NCI-H82 (cell line): Measurements from ENCODE around the gene PAXIP1.

ENCODE experiments used
- DNase-seq: peaks from one replicate; lab custom pipeline; 2025; lab: John Stamatoyannopoulos, UW

PAXIP1 gene

GRCh38 chr7:154996756-154997155, 6.2 kb downstream of the PAXIP1 start:
- DNase-seq, result no peak

DNA sequence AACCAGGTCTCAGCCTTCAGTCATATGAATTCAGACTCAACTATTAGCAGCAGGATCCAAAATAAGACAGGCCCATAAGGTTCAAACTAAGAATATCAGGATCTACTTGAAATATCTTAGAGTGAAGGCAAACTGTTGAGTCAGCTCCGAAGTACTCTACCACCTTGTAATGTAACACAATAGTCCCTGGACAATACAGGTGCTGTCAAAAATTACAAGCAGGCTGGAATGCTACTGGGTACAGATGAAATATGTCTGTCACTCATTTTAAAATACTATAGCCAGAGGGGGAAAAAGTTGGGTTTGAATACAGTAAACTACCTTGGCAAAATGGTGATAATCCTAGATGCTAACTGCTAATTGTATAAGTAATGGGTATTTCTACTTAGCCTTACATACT, 6.8 kb downstream of the PAXIP1 start:
- DNase-seq, result no peak

- DNase-seq, result no peak
These were observed 7.9 kb downstream of the PAXIP1 start for GRCh38 chr7:154994996-154995395.

- no peak for DNase-seq
These were observed 11.9 kb downstream of the PAXIP1 start for GRCh38 chr7:154990964-154991540.

DNA sequence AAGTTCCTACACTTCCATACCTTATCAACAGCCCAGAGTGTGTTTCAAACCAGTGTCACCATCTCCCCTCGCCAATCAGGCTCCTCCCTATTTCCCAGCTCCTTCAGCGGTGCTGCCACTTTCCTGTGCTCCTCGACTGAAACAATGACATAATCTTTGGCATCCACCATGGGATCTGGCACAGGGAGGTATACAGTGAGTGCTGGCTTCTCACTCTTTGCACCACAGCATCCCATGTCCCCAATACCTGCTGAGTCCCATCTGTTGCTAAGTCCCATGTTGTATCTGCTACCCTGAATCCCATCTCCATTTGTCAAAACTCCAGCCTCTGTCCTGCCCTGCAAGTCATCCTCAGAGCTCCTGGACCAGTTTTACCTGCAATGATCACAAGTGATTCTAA, 15.4 kb downstream of the PAXIP1 start:
- no peak for DNase-seq

- no peak for DNase-seq
These were observed 16.6 kb downstream of the PAXIP1 start for GRCh38 chr7:154986200-154986945.

- no peak for DNase-seq
These were observed 17.7 kb downstream of the PAXIP1 start for GRCh38 chr7:154985230-154985629.

GRCh38 chr7:154984601-154985188, 18.2 kb downstream of the PAXIP1 start:
- DNase-seq, result no peak

DNA sequence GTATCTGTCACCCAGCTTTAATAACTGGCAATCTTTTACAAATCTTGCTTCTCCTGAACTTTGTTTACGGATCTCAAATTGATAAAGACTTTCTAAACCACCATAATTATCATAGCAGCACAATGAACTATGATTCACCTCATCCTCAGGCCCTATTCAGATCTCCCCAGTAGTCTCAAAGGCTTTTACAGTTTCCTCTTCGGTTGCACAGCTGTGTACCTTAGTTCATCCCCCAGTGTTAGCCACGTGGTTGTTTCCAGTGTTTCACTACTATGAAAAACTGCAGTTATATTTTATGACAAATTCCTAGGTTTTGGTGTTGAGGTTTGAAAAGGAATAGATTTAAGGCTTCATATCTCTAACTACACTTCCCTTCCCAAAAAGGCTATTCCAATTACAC, 24.9 kb downstream of the PAXIP1 start:
- DNase-seq, result no peak

DNA sequence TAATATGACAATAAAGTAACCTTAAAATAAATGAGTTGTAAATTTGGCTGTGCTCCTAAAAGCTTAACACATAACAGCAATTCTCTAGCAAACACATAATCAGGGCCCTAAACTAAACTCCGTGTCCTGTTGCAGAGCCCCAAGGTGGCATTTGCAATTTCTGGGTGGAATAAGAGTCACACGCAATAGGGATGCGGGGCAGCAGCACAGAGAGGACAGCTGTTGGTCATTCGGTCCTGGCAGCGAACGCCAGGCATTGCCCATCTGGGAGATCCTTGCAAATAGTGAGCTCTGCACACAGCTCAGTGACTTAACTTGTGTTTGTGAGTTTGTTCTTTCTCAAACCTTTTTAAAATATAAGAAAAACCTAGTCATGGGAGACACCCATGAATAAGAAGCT, 25.7 kb downstream of the PAXIP1 start:
- DNase-seq, result no peak

DNA sequence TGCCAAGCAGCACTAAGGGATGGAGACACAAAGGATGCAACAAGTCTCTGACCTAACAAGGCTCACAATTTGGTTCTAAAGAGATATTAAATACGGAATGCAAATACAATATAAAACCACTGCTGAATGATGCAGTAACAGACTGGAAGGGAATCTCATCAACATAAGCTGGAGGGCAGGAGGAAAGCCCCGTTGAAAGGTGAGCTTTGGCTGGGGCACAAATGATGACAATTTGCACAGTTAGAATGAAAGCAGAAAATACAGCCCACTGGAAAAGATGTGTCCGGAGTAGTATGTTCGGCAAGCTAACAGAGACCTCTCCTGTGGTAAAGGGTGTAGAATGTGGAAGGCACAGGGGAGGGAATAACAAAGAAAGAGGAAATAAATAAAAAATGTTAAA, 26.1 kb downstream of the PAXIP1 start:
- no peak for DNase-seq

DNA sequence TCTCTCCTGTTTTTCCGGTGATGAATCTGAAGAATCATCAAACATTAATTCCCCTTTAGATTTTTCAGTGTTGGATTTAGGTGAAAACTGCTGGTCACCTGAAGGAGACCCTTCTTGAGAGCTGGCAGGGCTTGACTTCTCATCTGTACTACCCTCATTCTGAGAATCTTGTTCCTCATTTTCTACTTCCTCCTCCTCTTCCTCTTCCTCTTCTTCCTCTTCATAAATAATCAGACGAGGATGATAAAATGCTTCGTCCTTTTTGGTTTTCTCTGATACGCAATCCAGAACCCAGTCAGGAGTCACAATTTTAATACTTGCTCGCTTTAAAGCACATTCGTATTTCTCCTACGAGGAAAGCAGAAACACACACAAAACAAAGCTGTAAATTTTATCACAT, 26.9 kb downstream of the PAXIP1 start:
- no peak for DNase-seq

- DNase-seq, result no peak
These were observed 29.5 kb downstream of the PAXIP1 start for GRCh38 chr7:154973381-154973780.

- no peak for DNase-seq
These were observed 34.5 kb downstream of the PAXIP1 start for GRCh38 chr7:154968336-154969001.

GRCh38 chr7:154967401-154967955, 35.4 kb downstream of the PAXIP1 start:
- DNase-seq, result no peak

GRCh38 chr7:154965014-154965413, 37.9 kb downstream of the PAXIP1 start:
- DNase-seq, result no peak

GRCh38 chr7:154960063-154960790, 42.7 kb downstream of the PAXIP1 start:
- DNase-seq, result no peak

- DNase-seq, result no peak
These were observed 46.5 kb downstream of the PAXIP1 start for GRCh38 chr7:154956427-154956826.

DNA sequence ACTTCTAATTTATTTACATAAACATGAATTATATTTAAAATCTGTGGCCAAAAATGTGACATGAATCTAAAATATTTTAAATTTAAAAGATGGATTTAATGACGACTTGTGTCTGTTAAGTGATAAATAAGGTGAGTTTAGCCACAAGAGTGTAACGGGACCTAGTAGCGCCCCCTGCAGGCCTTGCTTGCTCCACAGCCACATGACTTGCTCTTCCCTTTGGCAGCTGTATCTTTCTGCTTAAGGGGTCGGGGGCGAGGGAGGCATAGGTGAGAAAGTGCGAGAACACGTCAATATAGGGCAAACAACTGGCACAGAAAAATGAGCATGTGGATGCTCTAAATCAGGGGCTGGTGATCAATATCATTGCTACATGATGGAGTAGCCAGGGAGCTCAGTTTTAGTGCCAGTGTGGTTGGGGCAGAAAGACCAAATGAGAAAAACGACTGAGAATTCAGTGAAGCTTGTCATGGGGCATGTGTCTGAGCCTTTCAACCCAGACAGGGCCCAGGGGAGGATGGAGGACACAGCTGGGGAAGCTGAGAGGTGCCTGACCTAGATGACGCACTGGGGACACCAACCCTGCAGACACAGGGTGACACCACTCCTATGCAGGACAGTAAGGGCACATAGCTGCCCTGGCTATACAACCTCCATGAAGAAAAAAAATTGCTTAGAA, 49.8 kb downstream of the PAXIP1 start:
- peak; percentile 72 for DNase-seq

GRCh38 chr7:154950960-154951359, 52.0 kb downstream of the PAXIP1 start:
- DNase-seq, result no peak

DNA sequence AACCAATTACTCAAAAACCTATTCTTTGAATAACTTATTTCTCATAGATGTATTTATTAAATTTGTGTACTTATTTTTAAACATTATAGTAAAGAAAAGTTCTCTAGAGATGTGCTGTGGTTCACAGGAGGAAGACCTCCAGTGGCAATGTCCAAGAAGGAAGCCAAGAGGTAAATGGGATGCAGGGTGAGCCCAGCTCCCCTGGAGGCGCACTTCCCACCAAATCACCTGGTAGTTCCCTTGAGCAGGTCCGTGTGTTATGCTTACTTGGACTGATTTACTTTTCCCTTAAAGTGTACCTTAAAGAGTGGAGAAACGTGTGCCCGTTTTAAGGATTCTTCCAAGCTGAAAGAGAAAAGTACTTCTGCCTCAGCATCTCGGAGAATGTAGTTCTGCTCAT, 55.3 kb downstream of the PAXIP1 start:
- no peak for DNase-seq
